ENCODE results near the gene LRRC4C. TPM values are rescaled to one million over a fixed set of nuclear protein-coding genes. Genes with fewer than 3 reads are reported as not detected.

LRRC4C gene
- total RNA-seq, 3 donors from 2014 or later = 0.29 to 4.1 TPM; not detected in 1

- H3K36me3 ChIP-seq (ENCODE audit: low read depth) = no peaks in the 10 kb centered on the region
- TF ChIP-seq, protein P1, sequence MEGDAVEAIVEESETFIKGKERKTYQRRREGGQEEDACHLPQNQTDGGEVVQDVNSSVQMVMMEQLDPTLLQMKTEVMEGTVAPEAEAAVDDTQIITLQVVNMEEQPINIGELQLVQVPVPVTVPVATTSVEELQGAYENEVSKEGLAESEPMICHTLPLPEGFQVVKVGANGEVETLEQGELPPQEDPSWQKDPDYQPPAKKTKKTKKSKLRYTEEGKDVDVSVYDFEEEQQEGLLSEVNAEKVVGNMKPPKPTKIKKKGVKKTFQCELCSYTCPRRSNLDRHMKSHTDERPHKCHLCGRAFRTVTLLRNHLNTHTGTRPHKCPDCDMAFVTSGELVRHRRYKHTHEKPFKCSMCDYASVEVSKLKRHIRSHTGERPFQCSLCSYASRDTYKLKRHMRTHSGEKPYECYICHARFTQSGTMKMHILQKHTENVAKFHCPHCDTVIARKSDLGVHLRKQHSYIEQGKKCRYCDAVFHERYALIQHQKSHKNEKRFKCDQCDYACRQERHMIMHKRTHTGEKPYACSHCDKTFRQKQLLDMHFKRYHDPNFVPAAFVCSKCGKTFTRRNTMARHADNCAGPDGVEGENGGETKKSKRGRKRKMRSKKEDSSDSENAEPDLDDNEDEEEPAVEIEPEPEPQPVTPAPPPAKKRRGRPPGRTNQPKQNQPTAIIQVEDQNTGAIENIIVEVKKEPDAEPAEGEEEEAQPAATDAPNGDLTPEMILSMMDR (IDR thresholded peaks at IDR 0.05) = no peak
- intact Hi-C loops (cut with DNase I, micrococcal nuclease) = no loop called here
- ATAC-seq = no peak
- no peak overlapping the region for H3K4me3 ChIP-seq
- DNase-seq = no peak
- H3K9me3 ChIP-seq = no peaks in the 10 kb centered on the region
- H3K4me1 ChIP-seq (ENCODE audit: low read depth) = no peaks in the 10 kb centered on the region
Measured at GRCh38 chr11:41400819-41401382, 58.6 kb downstream of the LRRC4C start.

GRCh38 chr11:41400124-41400523 is 59.3 kb downstream of the LRRC4C start:
- Histone ChIP-seq H3K4me3 (no peak overlapping the region), H3K9me3 (no peaks in the 10 kb centered on the region), H3K4me1 (ENCODE audit: low read depth) (no peaks in the 10 kb centered on the region), H3K36me3 (ENCODE audit: low read depth) (no peaks in the 10 kb centered on the region)
- TF ChIP-seq, protein P1 (IDR thresholded peaks at IDR 0.05) = no peak
- no peak for DNase-seq
- no peak for ATAC-seq
- intact Hi-C loops (cut with DNase I, micrococcal nuclease) = no loop called here

DNA sequence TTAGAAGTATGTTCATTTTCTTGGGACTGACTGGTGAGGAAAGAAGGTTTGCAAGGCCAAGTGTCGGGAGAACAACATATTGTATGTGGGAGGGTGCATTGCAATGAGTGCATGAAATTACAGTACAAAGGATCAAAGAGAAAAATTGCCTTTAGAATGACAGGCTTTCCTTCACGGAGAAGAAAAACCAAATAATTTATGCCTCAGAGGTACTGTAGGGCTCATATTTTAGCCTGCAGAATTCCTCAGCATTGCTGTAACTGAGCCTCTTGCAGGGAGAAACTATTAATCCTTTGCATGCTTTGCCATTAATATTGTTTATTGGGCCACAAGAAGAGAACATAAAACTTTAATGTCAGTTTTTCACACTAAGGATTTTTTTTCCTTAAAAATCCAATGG is 60.1 kb downstream of the LRRC4C start:
- TF ChIP-seq, protein P1 (IDR thresholded peaks at IDR 0.05) = no peak
- no peaks in the 10 kb centered on the region for H3K9me3 ChIP-seq
- no peak overlapping the region for H3K4me3 ChIP-seq
- intact Hi-C loops (cut with DNase I, micrococcal nuclease) = no loop called here
- ATAC-seq (no peak), DNase-seq (no peak)
- no peaks in the 10 kb centered on the region for H3K36me3 ChIP-seq (ENCODE audit: low read depth)
- H3K4me1 ChIP-seq (ENCODE audit: low read depth) = no peaks in the 10 kb centered on the region

DNA sequence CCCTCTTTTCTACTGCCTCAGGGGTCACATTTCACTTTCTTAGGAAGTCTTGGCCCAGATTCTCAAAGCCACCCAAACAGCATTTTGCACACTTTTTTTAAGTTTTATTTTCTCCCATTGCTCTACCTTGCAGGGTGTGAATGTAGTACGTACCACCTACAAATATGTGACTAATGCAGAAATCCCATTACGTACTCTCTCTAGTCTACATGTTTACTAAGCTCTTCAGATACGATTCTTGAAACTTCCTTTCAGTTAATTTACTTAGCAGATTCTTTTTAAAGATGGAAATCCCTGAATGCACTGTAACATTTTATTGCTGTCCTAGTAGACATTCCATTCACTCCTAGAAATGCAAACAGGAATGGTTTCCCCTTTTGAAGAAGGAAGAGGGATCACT is 61.3 kb downstream of the LRRC4C start:
- H3K4me1 ChIP-seq (ENCODE audit: low read depth) = no peaks in the 10 kb centered on the region
- TF ChIP-seq, protein P1 (IDR thresholded peaks at IDR 0.05) = no peak
- intact Hi-C loops (cut with DNase I, micrococcal nuclease) = no loop called here
- H3K4me3 ChIP-seq = no peak overlapping the region
- no peaks in the 10 kb centered on the region for H3K36me3 ChIP-seq (ENCODE audit: low read depth)
- no peak for ATAC-seq
- H3K9me3 ChIP-seq = no peaks in the 10 kb centered on the region
- no peak for DNase-seq

GRCh38 chr11:41394521-41395195 is 64.8 kb downstream of the LRRC4C start:
- Histone ChIP-seq H3K36me3 (ENCODE audit: low read depth) (no peaks in the 10 kb centered on the region), H3K4me3 (no peak overlapping the region), H3K9me3 (no peaks in the 10 kb centered on the region), H3K4me1 (ENCODE audit: low read depth) (no peaks in the 10 kb centered on the region)
- ATAC-seq = no peak
- TF ChIP-seq, protein P1 (IDR thresholded peaks at IDR 0.05) = no peak
- intact Hi-C loops (cut with DNase I, micrococcal nuclease) = no loop called here
- no peak for DNase-seq

All from mucosa of descending colon (tissue), 3 donors.